ENCODE results near the gene TCEAL3. TPM values are rescaled to one million over a fixed set of nuclear protein-coding genes. Genes with fewer than 3 reads are reported as not detected.
"Not testable (repeated sequence)": the region's sequence is repeated elsewhere in the genome, so short reads cannot be mapped to it uniquely, and the experiment has no call there.

Gene TCEAL3
- total RNA-seq, 1 donor from 2014 or later, result 1.6 TPM

DNA sequence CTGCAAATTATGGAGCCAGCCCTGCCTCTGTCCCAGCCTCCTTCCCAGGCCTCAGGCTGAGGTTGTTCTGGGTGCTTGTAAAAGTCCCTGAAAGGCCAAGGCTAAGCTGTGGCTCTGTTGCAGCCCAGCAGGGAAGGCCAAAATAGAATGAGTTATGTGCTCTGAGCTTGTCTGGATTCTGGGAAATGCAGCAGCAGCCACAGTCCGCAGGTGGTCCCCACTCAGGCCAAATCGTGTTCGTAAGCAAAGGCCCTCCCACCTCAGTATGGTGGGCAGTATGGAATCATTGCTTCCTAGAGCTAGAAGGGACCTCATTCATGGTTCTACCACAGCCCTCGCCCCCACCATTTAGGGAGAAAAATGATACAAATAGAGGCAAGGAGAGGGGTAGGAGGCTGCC, 16.3 kb downstream of the TCEAL3 start:
- intact Hi-C loops (cut with micrococcal nuclease), result no loop called here

GRCh38 chrX:103626855-103627254, 19.1 kb downstream of the TCEAL3 start:
- intact Hi-C loops (cut with micrococcal nuclease), result no loop called here

DNA sequence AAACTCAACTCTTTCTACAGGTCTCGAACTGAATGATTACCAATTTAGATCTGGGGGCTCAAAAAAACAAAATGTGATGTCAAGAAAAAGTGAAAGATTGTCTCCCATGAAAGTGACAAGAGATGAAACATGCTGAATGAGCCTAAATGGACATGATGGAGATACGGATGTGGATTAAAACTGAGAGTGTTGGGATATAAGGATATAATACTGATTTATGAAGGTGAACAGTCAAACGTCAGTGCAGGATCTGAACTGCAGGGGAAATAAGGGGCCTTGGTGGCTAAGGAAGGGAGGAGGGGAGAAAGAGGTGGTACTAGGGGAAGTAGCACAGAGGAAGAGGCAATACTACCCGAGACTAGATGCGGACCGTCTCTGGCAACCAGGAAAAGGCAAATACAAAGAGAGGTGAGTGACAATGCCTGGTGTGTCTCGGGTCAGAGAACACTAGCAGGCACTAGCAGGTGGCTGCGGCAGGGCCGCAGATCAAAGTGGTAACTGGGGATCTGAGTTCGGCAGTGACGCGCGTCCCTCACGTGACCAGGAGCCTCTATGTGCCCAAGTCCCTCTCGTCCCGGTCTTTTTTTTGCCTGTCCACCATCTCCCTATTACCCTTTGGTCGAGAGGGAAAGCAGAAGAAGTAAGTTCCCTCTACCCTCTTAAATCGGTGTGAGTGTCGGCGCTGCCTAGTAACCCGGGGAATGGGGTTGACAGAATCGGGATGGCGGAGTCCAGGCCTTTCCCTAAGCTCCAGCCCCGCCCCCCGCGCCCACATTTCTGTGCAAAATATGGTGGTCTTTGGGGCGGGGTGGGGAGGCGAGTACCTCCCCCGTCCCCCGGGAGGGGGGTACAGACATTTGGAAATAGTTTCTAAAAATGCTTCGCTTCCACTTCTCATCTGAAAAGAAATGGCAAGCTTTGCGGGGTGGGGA, 20.9 kb downstream of the TCEAL3 start, which contains the start of gene TCEAL1:
Gene TCEAL1, plus strand, starts transcription at position 590 of the 932 bp plus-strand sequence. CDS start 942 bp downstream, outside the sequence.
- intact Hi-C loops (cut with micrococcal nuclease), result loop anchor here (2.0 kb wide), 1 partner anchor 58 kb away; the partner anchor contains the start of gene MORF4L2

DNA sequence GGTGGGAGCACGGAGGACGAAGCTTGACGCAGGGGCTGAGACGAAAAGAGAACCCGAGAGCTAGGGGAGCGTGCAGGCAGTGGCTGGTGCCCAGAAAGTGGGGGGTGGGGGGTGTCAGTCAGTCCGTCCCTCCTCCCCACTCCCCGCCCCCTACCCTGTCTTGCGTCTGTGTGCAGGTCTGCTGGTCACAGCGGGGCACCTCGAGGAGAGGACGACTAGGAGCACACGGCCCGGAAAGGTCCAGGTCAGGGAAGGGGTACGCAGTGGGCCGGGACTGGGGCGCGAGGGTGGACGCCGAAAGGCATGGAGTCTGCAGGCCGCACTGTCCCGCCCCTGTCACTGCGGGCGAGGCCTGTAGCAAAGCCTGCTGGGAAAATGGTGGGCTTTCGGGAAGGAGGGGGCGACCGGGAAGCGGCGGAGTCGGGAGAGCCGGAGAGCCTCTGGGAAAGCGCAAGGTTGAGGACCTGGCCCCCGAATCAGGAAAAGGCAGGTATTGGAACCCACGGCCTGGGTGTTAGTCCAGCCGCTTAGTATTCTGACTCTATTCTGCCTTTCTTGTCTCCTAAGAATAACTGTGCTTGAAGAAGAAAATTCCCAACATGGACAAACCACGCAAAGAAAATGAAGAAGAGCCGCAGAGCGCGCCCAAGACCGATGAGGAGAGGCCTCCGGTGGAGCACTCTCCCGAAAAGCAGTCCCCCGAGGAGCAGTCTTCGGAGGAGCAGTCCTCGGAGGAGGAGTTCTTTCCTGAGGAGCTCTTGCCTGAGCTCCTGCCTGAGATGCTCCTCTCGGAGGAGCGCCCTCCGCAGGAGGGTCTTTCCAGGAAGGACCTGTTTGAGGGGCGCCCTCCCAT, 21.8 kb downstream of the TCEAL3 start:
- intact Hi-C loops (cut with micrococcal nuclease), result loop anchor here (2.0 kb wide), 1 partner anchor 57 kb away; the partner anchor contains the start of gene MORF4L2

DNA sequence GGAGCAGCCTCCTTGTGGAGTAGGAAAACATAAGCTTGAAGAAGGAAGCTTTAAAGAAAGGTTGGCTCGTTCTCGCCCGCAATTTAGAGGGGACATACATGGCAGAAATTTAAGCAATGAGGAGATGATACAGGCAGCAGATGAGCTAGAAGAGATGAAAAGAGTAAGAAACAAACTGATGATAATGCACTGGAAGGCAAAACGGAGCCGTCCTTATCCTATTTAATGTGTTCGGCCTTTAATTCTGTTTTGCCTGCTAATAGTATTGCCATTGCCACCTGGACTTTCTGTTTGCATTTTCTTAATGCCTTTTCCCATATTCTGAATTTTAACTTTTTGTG, 22.4 kb downstream of the TCEAL3 start:
- intact Hi-C loops (cut with micrococcal nuclease), result no loop called here

DNA sequence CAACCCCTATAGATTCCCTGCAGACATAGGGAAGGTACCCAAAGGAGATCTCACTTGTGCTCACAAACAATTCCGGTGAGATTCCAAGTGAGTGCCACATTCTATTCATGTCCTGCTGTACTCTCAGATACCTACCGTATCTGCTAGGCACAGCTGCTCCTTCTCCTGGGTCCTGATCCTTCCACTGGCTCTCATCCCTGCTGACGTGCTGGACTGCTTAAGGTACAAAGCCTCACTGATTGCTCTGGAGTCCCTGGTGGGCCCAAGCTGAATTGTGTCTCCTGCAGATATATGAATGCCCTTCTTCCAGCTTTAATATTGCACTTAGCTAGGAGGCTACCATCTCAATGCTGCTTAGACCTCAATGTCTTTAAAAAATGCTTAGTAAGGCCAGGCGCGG, 23.4 kb downstream of the TCEAL3 start:
- intact Hi-C loops (cut with micrococcal nuclease), result no loop called here

DNA sequence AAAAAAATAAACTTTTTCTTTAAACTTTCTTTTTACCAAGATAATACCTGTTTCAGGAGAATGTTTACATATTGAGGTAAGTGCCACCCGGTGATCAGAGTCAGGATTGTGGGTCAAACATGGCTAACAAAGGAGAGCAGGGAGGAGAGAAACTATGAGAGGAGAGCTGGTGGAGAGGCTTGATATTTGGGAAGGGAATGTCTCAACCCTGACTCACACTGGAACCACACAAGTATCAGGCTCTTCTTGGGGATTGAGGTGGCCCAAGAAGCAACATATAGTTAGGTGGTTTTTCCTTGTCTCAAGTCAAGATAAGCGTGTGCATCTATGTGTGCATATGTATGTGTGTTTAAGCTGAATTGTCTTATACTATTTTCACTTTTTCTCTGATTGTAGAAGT, 27.7 kb downstream of the TCEAL3 start:
- intact Hi-C loops (cut with micrococcal nuclease), result no loop called here

DNA sequence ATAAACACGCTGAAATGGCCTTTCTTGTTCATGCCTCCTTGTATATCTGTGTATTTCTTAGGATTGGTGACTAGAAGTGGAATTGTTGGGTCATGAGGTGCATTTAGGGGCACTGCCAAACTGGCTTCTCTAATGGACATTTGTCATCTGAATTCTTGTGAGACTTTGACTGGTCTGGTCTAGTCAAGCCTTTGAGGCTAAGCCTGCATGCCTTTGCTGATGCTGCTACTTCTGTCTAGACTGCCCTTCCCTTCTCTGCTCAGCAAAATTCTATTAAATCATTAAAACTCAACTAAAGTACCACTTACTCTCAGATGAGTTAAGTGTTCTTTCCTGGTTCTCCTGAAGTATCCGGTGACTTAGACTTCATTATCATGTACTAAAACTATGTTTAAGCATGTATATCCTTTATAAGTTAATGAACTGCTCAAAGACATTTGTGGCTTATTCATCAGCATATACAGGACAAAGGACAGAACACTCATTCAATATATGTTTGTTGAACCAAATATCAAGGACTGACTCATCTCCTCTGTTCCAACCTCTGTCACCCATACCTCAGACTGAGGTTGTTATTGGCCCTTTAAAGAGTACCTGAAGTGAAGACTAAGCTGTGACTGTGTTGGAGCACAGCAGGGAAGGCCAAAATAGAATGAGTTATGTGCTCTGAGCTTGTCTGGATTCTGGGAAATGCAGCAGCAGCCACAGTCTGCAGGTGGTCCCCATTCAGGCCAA, 30.0 kb downstream of the TCEAL3 start:
- intact Hi-C loops (cut with micrococcal nuclease), result no loop called here

GRCh38 chrX:103638479-103639346, 30.9 kb downstream of the TCEAL3 start:
- intact Hi-C loops (cut with micrococcal nuclease), result not testable (repeated sequence)

DNA sequence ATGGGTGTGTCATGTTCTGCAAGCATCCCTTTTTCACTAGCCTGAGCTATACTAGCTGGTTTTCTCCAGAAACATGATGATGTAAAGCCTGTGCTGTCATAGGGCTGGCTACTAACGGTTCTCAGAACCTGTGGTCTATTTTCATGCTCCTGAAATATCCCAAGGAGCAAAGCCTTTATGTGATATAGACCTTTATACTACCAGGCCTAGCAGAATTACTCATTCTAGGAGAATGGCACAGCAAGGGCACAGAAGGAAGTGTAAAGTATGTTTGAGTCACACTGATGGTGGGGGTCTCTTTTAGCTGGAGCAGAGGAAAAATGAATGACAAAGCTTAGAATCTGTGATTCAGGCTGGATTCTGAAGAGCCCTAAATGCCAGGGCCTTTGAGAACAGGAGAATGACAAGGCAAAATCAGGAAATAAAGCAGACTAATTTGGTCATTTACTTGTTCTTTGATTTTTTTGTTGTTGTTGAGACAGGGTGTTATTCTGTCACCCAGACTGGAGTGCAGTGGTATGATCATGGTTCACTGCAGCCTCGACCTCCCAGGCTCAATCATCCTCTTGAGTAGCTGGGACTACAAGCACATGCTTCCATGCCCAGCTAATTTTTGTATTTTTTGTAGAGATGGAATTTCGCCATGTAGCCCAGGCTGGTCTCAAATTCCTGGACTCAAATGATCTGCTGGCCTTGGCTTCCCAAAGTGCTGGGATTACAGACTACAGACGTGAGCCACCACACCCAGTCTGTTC, 32.8 kb downstream of the TCEAL3 start:
- intact Hi-C loops (cut with micrococcal nuclease), result no loop called here

GRCh38 chrX:103644125-103644524, 36.4 kb downstream of the TCEAL3 start:
- intact Hi-C loops (cut with micrococcal nuclease), result no loop called here

DNA sequence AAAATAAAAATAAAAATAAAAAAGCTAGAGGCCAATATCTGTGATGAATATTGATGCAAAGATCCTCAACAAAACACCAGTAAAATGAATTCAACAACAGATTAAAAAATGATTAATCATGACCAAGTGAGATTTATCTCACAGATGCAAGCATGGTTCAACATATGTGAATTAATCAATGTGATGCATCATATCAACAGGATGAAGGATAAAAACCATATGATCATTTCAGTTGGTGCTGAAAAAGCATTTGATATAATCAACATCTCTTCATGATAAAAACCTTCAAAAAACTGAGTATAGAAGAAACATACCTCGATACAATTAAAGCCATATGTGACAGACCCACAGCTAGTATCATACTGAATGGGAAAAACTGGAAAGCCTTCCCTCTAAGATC, 39.9 kb downstream of the TCEAL3 start:
- intact Hi-C loops (cut with micrococcal nuclease), result no loop called here

- intact Hi-C loops (cut with micrococcal nuclease), result no loop called here
Measured at GRCh38 chrX:103651151-103651773, 43.5 kb downstream of the TCEAL3 start.

- intact Hi-C loops (cut with micrococcal nuclease), result not testable (repeated sequence)
Measured at GRCh38 chrX:103655230-103656000, 47.7 kb downstream of the TCEAL3 start.

DNA sequence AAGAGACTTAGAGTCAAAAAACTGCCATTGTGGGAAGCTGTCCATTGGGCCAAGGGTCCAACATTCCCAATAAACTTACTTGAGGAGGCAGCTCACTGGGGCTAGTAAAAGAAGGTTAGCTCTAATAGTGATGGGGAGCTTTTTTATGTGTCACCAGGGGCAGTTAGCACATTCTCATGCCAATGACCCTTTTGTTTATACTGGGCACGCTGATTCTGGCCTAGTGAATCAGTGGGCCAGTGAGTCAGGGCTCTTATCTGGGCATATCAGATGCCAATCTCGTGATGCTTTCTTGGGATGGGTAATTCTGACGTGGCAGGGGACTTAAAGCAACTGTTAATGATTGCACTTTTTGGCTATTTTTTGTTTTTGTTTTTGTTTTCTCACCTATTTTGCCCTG, 48.9 kb downstream of the TCEAL3 start:
- intact Hi-C loops (cut with micrococcal nuclease), result no loop called here

DNA sequence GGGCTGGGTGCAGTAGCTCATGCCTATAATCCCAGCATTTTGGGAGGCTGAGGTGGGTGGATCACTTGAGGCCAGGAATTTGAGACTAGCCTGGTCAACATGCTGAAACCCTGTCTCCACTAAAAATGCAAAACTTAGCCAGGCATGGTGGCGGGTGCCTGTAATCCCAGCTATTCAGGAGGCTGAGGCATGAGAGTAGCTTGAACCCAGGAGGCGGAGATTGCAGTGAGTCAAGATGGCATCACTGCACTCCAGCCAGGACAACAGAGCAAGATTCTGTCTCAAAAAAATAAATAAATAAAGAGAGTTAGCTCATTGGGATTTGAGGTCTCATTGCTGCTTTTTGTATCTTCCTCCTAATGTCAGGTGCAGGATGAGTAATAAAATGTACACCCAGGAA, 49.3 kb downstream of the TCEAL3 start:
- intact Hi-C loops (cut with micrococcal nuclease), result not testable (repeated sequence)

GRCh38 chrX:103658681-103659433, 51.1 kb downstream of the TCEAL3 start:
- intact Hi-C loops (cut with micrococcal nuclease), result no loop called here

GRCh38 chrX:103659460-103659859, 51.7 kb downstream of the TCEAL3 start:
- intact Hi-C loops (cut with micrococcal nuclease), result not testable (repeated sequence)

Data from T-helper 2 cell treated with Interferon-gamma antibody and Interleukin-4, amounts not matched to agents 100 ng/mL and 5 ng/mL, for 36 hours (primary cell).